GM18517 (cell line): Measurements from ENCODE around the gene TFDP2.
"Not testable (repeated sequence)": the region's sequence is repeated elsewhere in the genome, so short reads cannot be mapped to it uniquely, and the experiment has no call there.

ENCODE experiments used
- ATAC-seq: cut with Tn5 transposase; IDR thresholded peaks from one replicate; pipeline ENCODE4 v1.9.1; 2021; ENCODE audit warnings: mild to moderate bottlenecking, moderate library complexity; ENCODE audit not compliant: unreplicated experiment

Gene TFDP2

GRCh38 chr3:141929341-141929995 is 219.9 kb downstream of the TFDP2 start:
- ATAC-seq = no peak

GRCh38 chr3:141928631-141929270 is 220.6 kb downstream of the TFDP2 start:
- no peak for ATAC-seq

GRCh38 chr3:141926929-141927328 is 222.4 kb downstream of the TFDP2 start:
- ATAC-seq = no peak

- ATAC-seq = not testable (repeated sequence)
These were observed 223.7 kb downstream of the TFDP2 start for GRCh38 chr3:141925677-141926076.

GRCh38 chr3:141921316-141921715 is 228.0 kb downstream of the TFDP2 start:
- ATAC-seq = no peak

- no peak for ATAC-seq
These were observed 228.6 kb downstream of the TFDP2 start for GRCh38 chr3:141920701-141921100.

- ATAC-seq = no peak
These were observed 233.6 kb downstream of the TFDP2 start for GRCh38 chr3:141915766-141916165.

GRCh38 chr3:141915016-141915415 is 234.3 kb downstream of the TFDP2 start:
- ATAC-seq = no peak

GRCh38 chr3:141914311-141914710 is 235.0 kb downstream of the TFDP2 start:
- no peak for ATAC-seq

- peak; percentile 56 for ATAC-seq
These were observed 236.1 kb downstream of the TFDP2 start for GRCh38 chr3:141913150-141913811.

GRCh38 chr3:141909986-141910385 is 239.4 kb downstream of the TFDP2 start:
- ATAC-seq = not testable (repeated sequence)

- ATAC-seq = no peak
These were observed 239.9 kb downstream of the TFDP2 start for GRCh38 chr3:141909408-141909807.

GRCh38 chr3:141905129-141905528 is 244.2 kb downstream of the TFDP2 start:
- no peak for ATAC-seq

GRCh38 chr3:141904203-141904602 is 245.1 kb downstream of the TFDP2 start:
- ATAC-seq = no peak

GRCh38 chr3:141901914-141902313 is 247.4 kb downstream of the TFDP2 start:
- ATAC-seq = no peak

- no peak for ATAC-seq
These were observed 249.0 kb downstream of the TFDP2 start for GRCh38 chr3:141900343-141900742.

- ATAC-seq = no peak
These were observed 250.4 kb downstream of the TFDP2 start for GRCh38 chr3:141898908-141899307.

- ATAC-seq = no peak
These were observed 253.6 kb downstream of the TFDP2 start for GRCh38 chr3:141895731-141896130.

- ATAC-seq = no peak
These were observed 254.7 kb downstream of the TFDP2 start for GRCh38 chr3:141894524-141895176.
